ENCODE measurements around the gene P2RY14.

P2RY14 gene

DNA sequence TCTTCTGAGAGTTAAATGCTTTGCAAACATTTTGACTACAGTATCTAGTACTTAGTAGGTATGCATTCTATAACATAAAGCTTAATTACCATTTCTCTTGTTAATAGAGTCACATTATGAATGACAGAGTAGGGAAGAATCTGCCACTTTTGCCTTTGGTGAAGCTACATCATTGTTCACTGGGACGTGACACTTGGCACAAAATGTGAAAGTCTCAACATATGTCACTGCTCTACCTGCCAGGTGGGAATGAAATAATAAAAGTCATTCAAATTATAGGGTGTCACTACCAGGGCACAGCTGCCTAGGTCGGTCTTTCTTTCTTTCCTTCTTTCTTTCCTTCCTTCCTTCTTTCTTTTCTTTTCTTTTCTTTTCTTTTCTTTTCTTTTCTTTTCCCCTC, 20.7 kb upstream of the P2RY14 start:
- no peak for DNase-seq

DNA sequence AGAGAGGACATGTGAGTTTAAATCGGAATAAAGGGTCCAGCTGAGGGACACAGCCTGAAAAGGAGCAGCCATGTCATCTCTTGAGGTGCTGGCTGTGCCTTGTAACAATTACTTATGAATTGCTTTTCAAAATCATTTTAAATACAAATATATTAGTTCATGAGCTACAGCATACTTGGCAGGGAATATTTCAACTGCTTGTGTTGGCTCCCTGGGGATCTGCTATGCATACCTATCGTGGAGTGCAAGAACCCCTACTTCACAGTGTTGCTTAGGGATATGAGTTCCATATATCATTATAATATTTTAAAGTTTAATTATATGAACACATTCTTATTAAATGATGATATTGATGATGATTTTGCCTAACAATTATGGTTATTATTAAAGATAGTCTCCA, 19.1 kb upstream of the P2RY14 start:
- DNase-seq, result no peak

DNA sequence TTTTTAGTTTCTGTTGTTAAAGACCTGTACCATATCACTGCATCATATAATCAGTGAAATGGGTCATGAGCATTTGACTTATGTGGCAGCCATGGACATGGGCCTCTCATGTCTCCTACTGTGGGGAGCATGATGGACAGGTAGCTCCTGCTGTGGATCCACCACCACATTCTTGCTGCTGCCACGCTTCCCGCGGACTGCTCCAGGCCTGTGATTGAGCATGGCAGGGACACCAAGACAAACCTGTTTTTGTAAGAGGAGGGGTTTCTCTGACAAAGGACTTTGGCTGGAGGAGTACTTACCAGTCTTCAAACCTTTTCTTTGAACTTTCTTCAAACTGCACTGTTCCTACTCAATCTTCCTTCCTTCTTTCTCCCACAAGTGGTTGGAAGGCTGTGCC, 17.9 kb upstream of the P2RY14 start:
- no peak for DNase-seq

DNA sequence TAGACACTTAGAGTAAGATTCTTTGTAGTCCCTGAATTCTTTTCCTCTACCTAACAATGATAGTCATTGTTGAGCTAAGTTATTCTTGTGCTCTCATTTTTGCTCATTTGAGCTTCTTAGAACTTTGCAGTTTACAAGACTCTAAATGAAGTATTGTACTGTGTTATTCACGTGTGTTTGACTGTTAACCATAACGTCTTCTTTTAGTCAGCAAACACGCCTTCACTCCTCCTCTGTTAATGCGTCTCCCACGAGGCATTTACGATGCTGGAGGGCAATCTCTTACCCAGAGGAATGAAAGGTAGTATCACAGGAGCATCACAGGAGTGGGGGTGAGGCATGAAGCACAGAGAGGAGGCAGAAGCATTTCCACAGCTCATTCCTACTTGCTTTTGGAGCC, 14.8 kb upstream of the P2RY14 start:
- no peak for DNase-seq

GRCh38 chr3:151290673-151291072, 12.3 kb upstream of the P2RY14 start:
- DNase-seq, result peak; percentile 59 to 66

DNA sequence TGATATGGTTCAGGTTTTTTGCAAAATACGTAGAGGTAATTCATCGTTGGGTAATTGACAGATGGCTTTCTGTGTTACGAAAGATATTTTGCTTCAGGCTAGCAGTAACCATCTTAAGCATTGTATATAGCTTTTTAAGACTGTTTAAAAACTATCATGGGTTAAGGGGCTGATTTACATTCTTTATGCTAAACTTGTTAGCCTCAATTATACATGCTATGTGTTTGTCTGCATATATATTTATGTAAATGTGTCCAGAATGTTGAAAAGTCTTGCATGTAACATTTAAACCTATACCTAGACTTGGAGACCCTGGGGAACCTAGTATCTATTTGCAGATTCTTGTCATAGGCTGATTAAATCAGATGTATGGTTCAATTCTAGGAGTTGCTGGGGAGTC, 11.1 kb upstream of the P2RY14 start:
- no peak for DNase-seq

DNA sequence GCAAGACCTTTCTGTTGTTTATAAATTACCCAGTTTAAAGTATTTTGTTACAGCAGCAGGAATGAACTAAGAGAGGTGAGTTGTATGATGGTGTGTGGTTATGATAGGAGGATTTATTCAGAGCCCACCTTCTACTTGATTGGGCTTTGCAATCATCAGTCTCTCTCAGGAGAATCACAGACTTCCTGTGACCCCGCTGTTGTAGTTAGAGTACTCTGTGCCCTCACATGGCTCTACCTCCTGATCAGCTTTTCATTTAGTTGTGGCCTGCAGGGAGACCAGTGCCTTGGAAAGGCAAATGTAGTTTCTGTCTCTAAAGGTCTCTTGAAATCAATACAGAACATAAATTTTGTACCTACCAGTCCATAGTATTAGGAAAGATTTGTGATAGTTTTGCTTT, 7.6 kb upstream of the P2RY14 start:
- no peak for DNase-seq

DNA sequence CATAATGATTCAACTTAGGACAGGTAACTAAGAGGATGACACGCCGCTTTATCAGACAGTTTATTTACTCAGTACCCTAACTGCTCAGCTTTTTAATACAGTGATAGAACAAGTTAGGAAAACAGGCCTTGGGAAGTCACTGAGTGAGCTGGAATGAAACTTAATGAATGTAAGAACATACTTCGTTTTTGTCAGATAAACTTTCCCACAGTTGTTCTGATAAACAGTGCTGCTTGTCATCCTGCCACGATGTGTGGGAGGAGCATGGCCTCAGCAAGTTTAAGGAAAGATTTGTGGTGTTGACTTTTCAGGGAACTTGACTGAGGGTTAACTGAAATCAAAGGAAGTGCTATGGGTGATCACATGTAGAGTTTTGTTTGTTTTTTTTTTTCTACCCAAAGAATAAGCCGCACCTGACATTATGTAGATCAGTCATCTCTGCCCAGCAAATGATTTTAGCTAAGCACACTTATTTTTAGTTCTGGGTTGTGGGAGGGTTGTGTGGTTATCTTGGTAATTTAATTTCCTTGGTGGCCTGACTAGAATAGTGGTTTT, 5.6 kb upstream of the P2RY14 start:
- no peak for DNase-seq

- no peak for DNase-seq
Observed at GRCh38 chr3:151283387-151283786, 5.0 kb upstream of the P2RY14 start.

- peak; percentile 82 to 92 for DNase-seq
Observed at GRCh38 chr3:151282921-151283320, 4.6 kb upstream of the P2RY14 start.

- DNase-seq, result no peak
Observed at GRCh38 chr3:151281671-151282324, 3.5 kb upstream of the P2RY14 start.

- peak in 1 of 2 experiments; percentile 8 for DNase-seq
Observed at GRCh38 chr3:151276687-151277042, 1.7 kb downstream of the P2RY14 start.

- no peak for DNase-seq
Observed at GRCh38 chr3:151276038-151276686, 2.2 kb downstream of the P2RY14 start.

- DNase-seq, result peak; percentile 34 to 46
Observed at GRCh38 chr3:151275091-151275490, 3.3 kb downstream of the P2RY14 start.

- no peak for DNase-seq
Observed at GRCh38 chr3:151269631-151270030, 8.7 kb downstream of the P2RY14 start.

DNA sequence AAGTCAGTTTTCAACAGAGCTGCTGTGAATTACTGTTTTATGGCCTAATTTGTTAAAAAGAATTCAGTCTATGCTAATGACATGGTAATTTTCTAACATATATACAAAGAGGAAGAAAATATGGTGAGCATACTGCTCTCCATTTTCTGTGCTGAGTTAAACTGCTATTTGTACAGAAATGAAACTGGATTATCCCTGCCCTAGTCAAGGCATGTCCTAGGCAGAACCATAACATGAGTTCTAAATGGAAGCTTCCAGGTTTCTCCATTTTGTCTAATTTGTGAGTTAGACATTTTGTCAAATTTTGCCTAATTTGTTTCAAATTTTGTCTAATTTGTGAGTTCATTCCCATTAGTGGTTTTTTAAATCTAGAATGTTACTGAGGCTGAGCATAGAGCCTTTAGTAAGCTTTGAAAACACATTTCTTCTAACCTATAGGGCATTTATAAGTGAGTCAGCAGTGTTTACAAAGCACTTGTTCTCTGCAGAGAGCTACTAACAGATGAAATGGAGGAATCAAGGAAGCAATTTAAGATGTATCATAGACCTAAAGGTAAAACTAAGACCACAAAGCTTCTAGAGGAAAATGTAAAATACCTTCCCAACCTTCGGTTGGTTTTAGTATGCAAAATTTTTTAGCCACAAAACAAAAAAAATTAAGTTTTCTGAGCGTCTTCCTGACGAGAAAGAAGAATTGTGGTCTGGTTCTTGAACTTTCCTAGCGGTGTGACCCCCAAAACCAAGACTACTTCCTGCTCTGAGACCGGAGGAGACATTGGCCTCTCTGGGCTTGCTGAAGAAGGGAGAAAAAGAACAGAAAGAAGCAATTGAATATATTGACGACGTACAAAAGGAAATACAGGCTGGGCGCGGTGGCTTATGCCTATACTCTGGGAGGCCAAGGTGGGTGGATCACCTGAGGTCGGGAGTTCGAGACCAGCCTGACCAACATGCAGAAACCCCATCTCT, 9.8 kb downstream of the P2RY14 start:
- no peak for DNase-seq

GRCh38 chr3:151267066-151267465, 11.3 kb downstream of the P2RY14 start:
- DNase-seq, result no peak

- peak; percentile 24 to 30 for DNase-seq
Observed at GRCh38 chr3:151265866-151266265, 12.5 kb downstream of the P2RY14 start.

- no peak for DNase-seq
Observed at GRCh38 chr3:151265166-151265565, 13.2 kb downstream of the P2RY14 start.

GRCh38 chr3:151264605-151265004, 13.7 kb downstream of the P2RY14 start:
- DNase-seq, result no peak

DNA sequence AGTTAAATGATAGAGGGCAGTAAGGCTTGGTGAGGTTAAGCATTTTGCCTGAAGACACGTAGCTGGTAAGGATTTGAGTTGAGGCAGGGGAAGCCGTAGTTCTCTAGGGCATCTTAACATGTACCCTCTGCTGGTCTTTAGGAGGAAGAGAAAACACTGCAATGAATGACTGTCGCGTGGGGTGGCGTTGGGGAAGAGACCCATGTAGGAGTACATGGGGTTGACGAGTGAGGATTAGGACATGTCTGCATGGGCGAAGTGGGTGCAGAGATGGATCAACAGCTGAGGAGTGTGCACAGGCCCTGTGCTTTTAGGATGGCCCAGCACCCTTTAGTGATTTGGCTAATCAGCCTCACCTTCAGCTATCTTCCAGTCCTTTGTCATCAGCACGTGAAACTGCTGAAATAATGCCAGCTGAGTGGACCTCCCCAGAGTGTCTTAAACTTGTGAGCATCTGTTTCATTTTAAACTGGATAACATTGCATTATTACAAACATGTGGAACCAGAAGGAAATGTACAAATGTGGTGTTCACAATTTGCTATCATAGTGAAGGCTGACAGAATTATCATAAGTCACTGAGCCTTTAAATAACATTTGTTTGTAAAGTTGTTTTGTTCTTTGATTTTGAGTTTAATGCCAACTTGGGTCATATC, 15.3 kb downstream of the P2RY14 start:
- DNase-seq, result no peak

- no peak for DNase-seq
Observed at GRCh38 chr3:151259664-151260063, 18.7 kb downstream of the P2RY14 start.

DNA sequence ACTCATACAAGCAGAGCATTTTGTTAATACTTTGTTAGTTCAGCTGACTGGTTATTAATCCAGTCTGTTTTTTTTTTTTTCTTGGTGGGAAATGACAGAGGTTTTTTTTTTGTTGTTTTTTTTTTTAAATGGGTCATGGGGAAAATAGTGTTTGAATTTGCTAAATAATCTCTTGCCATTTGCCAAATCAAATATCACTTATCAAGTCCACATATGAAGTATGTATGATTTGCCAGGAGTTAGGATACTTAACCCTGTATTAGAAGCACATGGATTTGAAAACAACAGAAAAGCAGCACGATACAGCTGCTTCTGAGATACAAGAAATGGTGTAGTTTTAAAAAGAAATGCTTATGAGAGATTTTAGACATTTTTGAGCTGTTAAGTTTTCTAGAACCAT, 21.6 kb downstream of the P2RY14 start:
- DNase-seq, result no peak
